Ascending aorta (tissue), 2 donors: ENCODE data around the gene NBAS. TPM values are rescaled to one million over a fixed set of nuclear protein-coding genes. Genes with fewer than 3 reads are reported as not detected.
"Not testable (repeated sequence)": the region's sequence is repeated elsewhere in the genome, so short reads cannot be mapped to it uniquely, and the experiment has no call there.

Source experiments
- DNase-seq, 2 donors: peaks; one replicate each; pipeline ENCODE4 v3.0.0-alpha.2; 2019; ENCODE audit warnings: low spot score in 2 of 2
- H3K27ac ChIP-seq, 2 donors: fragments of 200-600 bp; sonication (generic); one replicate each; pipeline ENCODE4 v1.5.1; 2016 to 2017; ENCODE audit warnings: mild to moderate bottlenecking in 1 of 2
- H3K27me3 ChIP-seq: fragments of 200-600 bp; sonication (generic); one replicate; pipeline ENCODE4 v1.5.1; 2017
- H3K36me3 ChIP-seq, 2 donors: fragments of 200-600 bp; sonication (generic); one replicate each; pipeline ENCODE4 v1.5.1; 2016
- H3K4me1 ChIP-seq, 2 donors: fragments of 200-600 bp; sonication (generic); one replicate each; pipeline ENCODE4 v1.5.1; 2016 to 2017; ENCODE audit warnings: mild to moderate bottlenecking in 1 of 2
- H3K4me3 ChIP-seq, 2 donors: fragments of 200-600 bp; sonication (generic); one replicate each; pipeline ENCODE4 v1.5.1; 2016 to 2017; ENCODE audit warnings: mild to moderate bottlenecking in 1 of 2
- H3K9me3 ChIP-seq, 2 donors: fragments of 200-600 bp; sonication (generic); one replicate each; pipeline ENCODE4 v1.5.1; 2016
- intact Hi-C: fragments of 100-400 bp; cut with DNase I; formaldehyde crosslinking; loops from one replicate; pipeline ENCODE4 v1.15.1; 2023
- total RNA-seq: library from RNA; depleted of rRNA; stranded (reverse); fragments of >200 nt; gene quantifications from one replicate; pipeline ENCODE4 v1.1.0, GENCODE V29; 2016
- TF ChIP-seq, protein P1 (sequence below), 3 experiments: fragments of 200-600 bp in 2 of 3; fragments of 450-650 bp in 1 of 3; sonication (generic) in 2 of 3; IDR thresholded peaks; one replicate each; pipeline ENCODE4 v1.5.1; 2016 to 2019; ENCODE audit warnings: antibody characterized with exemption in 3 of 3, mild to moderate bottlenecking in 1 of 3, moderate library complexity in 1 of 3

Gene NBAS
- total RNA-seq, 1 donor from 2014 or later: 37.1 TPM

- Histone ChIP-seq H3K4me3 (no peak overlapping the region), H3K27me3 (no peaks in the 10 kb centered on the region), H3K27ac (no peak overlapping the region), H3K36me3 (peaks cover 0 to 16% of the 10 kb centered on the region in 2 donors), H3K9me3 (peaks cover 0 to 13% of the 10 kb centered on the region in 2 donors), H3K4me1 (no peaks in the 10 kb centered on the region)
- intact Hi-C loops: no loop called here
- no peak for DNase-seq
- TF ChIP-seq, protein P1, sequence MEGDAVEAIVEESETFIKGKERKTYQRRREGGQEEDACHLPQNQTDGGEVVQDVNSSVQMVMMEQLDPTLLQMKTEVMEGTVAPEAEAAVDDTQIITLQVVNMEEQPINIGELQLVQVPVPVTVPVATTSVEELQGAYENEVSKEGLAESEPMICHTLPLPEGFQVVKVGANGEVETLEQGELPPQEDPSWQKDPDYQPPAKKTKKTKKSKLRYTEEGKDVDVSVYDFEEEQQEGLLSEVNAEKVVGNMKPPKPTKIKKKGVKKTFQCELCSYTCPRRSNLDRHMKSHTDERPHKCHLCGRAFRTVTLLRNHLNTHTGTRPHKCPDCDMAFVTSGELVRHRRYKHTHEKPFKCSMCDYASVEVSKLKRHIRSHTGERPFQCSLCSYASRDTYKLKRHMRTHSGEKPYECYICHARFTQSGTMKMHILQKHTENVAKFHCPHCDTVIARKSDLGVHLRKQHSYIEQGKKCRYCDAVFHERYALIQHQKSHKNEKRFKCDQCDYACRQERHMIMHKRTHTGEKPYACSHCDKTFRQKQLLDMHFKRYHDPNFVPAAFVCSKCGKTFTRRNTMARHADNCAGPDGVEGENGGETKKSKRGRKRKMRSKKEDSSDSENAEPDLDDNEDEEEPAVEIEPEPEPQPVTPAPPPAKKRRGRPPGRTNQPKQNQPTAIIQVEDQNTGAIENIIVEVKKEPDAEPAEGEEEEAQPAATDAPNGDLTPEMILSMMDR (IDR thresholded peaks at IDR 0.05): no peak
Measured at GRCh38 chr2:15262792-15263191, 298.3 kb downstream of the NBAS start.

- intact Hi-C loops: no loop called here
- H3K9me3 ChIP-seq: peaks cover 0 to 13% of the 10 kb centered on the region in 2 donors
- H3K27ac ChIP-seq: no peak overlapping the region
- peaks cover 0 to 16% of the 10 kb centered on the region in 2 donors for H3K36me3 ChIP-seq
- TF ChIP-seq, protein P1 (IDR thresholded peaks at IDR 0.05): no peak
- no peak for DNase-seq
- no peak overlapping the region for H3K4me3 ChIP-seq
- H3K27me3 ChIP-seq: no peaks in the 10 kb centered on the region
- H3K4me1 ChIP-seq: no peaks in the 10 kb centered on the region
Measured at GRCh38 chr2:15260835-15261234, 300.3 kb downstream of the NBAS start.

GRCh38 chr2:15260196-15260595 lies 300.9 kb downstream of the NBAS start:
- Histone ChIP-seq H3K27ac (no peak overlapping the region), H3K36me3 (peaks cover 0 to 16% of the 10 kb centered on the region in 2 donors), H3K9me3 (peaks cover 0 to 13% of the 10 kb centered on the region in 2 donors), H3K4me3 (no peak overlapping the region), H3K4me1 (no peaks in the 10 kb centered on the region), H3K27me3 (no peaks in the 10 kb centered on the region)
- no peak for DNase-seq
- TF ChIP-seq, protein P1 (IDR thresholded peaks at IDR 0.05): no peak
- intact Hi-C loops: no loop called here

- DNase-seq: no peak
- Histone ChIP-seq H3K36me3 (peaks cover 0 to 16% of the 10 kb centered on the region in 2 donors), H3K4me1 (no peaks in the 10 kb centered on the region), H3K27ac (no peak overlapping the region), H3K4me3 (no peak overlapping the region), H3K27me3 (no peaks in the 10 kb centered on the region), H3K9me3 (peaks cover 0 to 13% of the 10 kb centered on the region in 2 donors)
- intact Hi-C loops: no loop called here
- TF ChIP-seq, protein P1 (IDR thresholded peaks at IDR 0.05): no peak
Measured at GRCh38 chr2:15259356-15259756, 301.8 kb downstream of the NBAS start.

- H3K27ac ChIP-seq, intact Hi-C loops, H3K27me3 ChIP-seq, DNase-seq, H3K4me1 ChIP-seq, H3K4me3 ChIP-seq: not testable (repeated sequence)
- H3K36me3 ChIP-seq: peaks cover 0 to 13% of the 10 kb centered on the region in 2 donors
- H3K9me3 ChIP-seq: peaks cover 0 to 13% of the 10 kb centered on the region in 2 donors
Measured at GRCh38 chr2:15258385-15258784, 302.7 kb downstream of the NBAS start.

- no peaks in the 10 kb centered on the region for H3K4me1 ChIP-seq
- H3K27me3 ChIP-seq: no peaks in the 10 kb centered on the region
- H3K36me3 ChIP-seq: peaks cover 0 to 6% of the 10 kb centered on the region in 2 donors
- no peak overlapping the region for H3K4me3 ChIP-seq
- intact Hi-C loops: no loop called here
- peaks cover 0 to 20% of the 10 kb centered on the region in 2 donors for H3K9me3 ChIP-seq
- DNase-seq: no peak
- TF ChIP-seq, protein P1 (IDR thresholded peaks at IDR 0.05): no peak
- H3K27ac ChIP-seq: no peak overlapping the region
Measured at GRCh38 chr2:15253835-15254286, 307.3 kb downstream of the NBAS start.
